Lung (tissue), 12 donors: ENCODE measurements around the gene HIKESHI. TPM values are rescaled to one million over a fixed set of nuclear protein-coding genes. Genes with fewer than 3 reads are reported as not detected.

Experiments used
- ATAC-seq: fragments of 200-7000 bp; cut with Tn5 transposase; one replicate; pipeline ENCODE4 v1.9.1; 2020; ENCODE audit warnings: moderate number of reproducible peaks; ENCODE audit not compliant: insufficient read depth, low FRiP score
- DNase-seq, 3 donors: peaks; one replicate each; pipeline ENCODE4 v3.0.0-alpha.2; 2013 to 2017
- H3K27ac ChIP-seq, 2 donors: one replicate each; pipeline ENCODE4 v1.5.1; 2013; ENCODE audit warnings: mild to moderate bottlenecking in 2 of 2, moderate library complexity in 2 of 2, control low read depth in 1 of 2, inconsistent platforms in 1 of 2, low read depth in 1 of 2, low read length in 1 of 2
- H3K27me3 ChIP-seq, 3 donors: one replicate each; pipeline ENCODE4 v1.5.1; 2013; ENCODE audit warnings: low read length in 2 of 3; ENCODE audit not compliant: control insufficient read depth in 3 of 3, insufficient read depth in 3 of 3
- H3K36me3 ChIP-seq, 4 donors: one replicate each; pipeline ENCODE4 v1.5.1; 2013; ENCODE audit warnings: low read length in 4 of 4, mild to moderate bottlenecking in 1 of 4, moderate library complexity in 1 of 4; ENCODE audit not compliant: control insufficient read depth in 4 of 4, insufficient read depth in 4 of 4
- H3K4me1 ChIP-seq, 5 donors: one replicate each; pipeline ENCODE4 v1.5.1; 2013; ENCODE audit warnings: low read length in 5 of 5, mild to moderate bottlenecking in 2 of 5, moderate library complexity in 1 of 5; ENCODE audit not compliant: control insufficient read depth in 5 of 5, insufficient read depth in 5 of 5
- H3K4me3 ChIP-seq: one replicate; pipeline ENCODE4 v1.5.1; 2013; ENCODE audit warnings: mild to moderate bottlenecking, control low read depth, moderate library complexity
- H3K9ac ChIP-seq, 2 donors: one replicate each; pipeline ENCODE4 v1.5.1; 2013; ENCODE audit warnings: low read length in 2 of 2, control low read depth in 1 of 2; ENCODE audit not compliant: insufficient read depth in 1 of 2
- H3K9me3 ChIP-seq, 4 donors: one replicate each; pipeline ENCODE4 v1.5.1; 2013; ENCODE audit warnings: low read length in 3 of 4, mild to moderate bottlenecking in 1 of 4, moderate library complexity in 1 of 4; ENCODE audit not compliant: control insufficient read depth in 4 of 4, insufficient read depth in 3 of 4
- CTCF ChIP-seq: IDR thresholded peaks from 2 replicates; pipeline ENCODE4 v1.5.1; 2012; ENCODE audit warnings: mild to moderate bottlenecking; ENCODE audit errors: control extremely low read depth, extremely low read depth
- WGBS, 2 donors: extraction: QIAGEN DNeasy Blood & Tissue Kit; methylation state at CpG; one replicate each; pipeline ENCODE4 v1.1.7; 2013; 5-methylcytosine and 5-hydroxymethylcytosine counted together
- polyA plus RNA-seq, 2 donors: library from polyadenylated mRNA; stranded (reverse); fragments of 200-250 nt; gene quantifications; one replicate each; pipeline ENCODE4 v1.2.1, GENCODE V29; 2013
- total RNA-seq, 2 donors: library from RNA; depleted of rRNA in 1 of 2; stranded (reverse); fragments of >200 nt in 1 of 2; gene quantifications; one replicate each; pipeline ENCODE4 v1.2.1, GENCODE V29; 2014 to 2021
- donor health status: control.
- donor health status: control.
- donor health status: Bipolar disorder and iron deficiency.
- donor health status: healthy.
- donor health status: DM: yes; HTN: yes; CAD: no.

HIKESHI gene
- total and polyA plus RNA-seq, 4 donors: 27.0 to 37.1 (median 32.6) TPM

GRCh38 chr11:86370171-86370570 is 68.1 kb downstream of the HIKESHI start:
- WGBS, 2 donors: 83 to 84% methylated on average over 4 of the region's 4 CpGs
- TF ChIP-seq CTCF: no peak
- H3K9me3 ChIP-seq: peaks cover 0 to 2% (median 0%) of the 10 kb centered on the region in 4 donors

GRCh38 chr11:86370922-86371594 is 69.0 kb downstream of the HIKESHI start:
- TF ChIP-seq CTCF: no peak
- Histone ChIP-seq H3K9me3 (peaks cover 0 to 2% (median 0%) of the 10 kb centered on the region in 4 donors), H3K27ac (no peak overlapping the region), H3K27me3 (no peaks in the 10 kb centered on the region), H3K9ac (no peak overlapping the region), H3K4me1 (peaks cover 0 to 5% (median 0%) of the 10 kb centered on the region in 5 donors), H3K36me3 (no peaks in the 10 kb centered on the region), H3K4me3 (no peak overlapping the region)
- 62 to 64% methylated on average over 6 of the region's 6 CpGs for WGBS, 2 donors
- DNase-seq: peak in 1 of 3 donors; percentile 32
- ATAC-seq: no peak

More at GRCh38 chr11:86370171-86370570, 68.1 kb downstream of the HIKESHI start:
- Histone ChIP-seq H3K9ac (no peak overlapping the region), H3K27ac (no peak overlapping the region), H3K36me3 (no peaks in the 10 kb centered on the region), H3K4me3 (no peak overlapping the region), H3K4me1 (peaks cover 0 to 5% (median 0%) of the 10 kb centered on the region in 5 donors), H3K27me3 (no peaks in the 10 kb centered on the region)
- ATAC-seq: no peak
- DNase-seq: no peak

- TF ChIP-seq CTCF: no peak
- H3K27me3 ChIP-seq: no peaks in the 10 kb centered on the region
- peaks cover 0 to 3% (median 1%) of the 10 kb centered on the region in 4 donors for H3K9me3 ChIP-seq
- 97 to 98% methylated on average over 1 of the region's 1 CpG for WGBS, 2 donors
- H3K4me1 ChIP-seq: peaks cover 0 to 5% (median 0%) of the 10 kb centered on the region in 5 donors
- H3K4me3 ChIP-seq: no peak overlapping the region
- no peak for DNase-seq
- no peak overlapping the region for H3K9ac ChIP-seq
- H3K36me3 ChIP-seq: no peaks in the 10 kb centered on the region
- no peak overlapping the region for H3K27ac ChIP-seq
- ATAC-seq: no peak
Observed at GRCh38 chr11:86372041-86372440, 70.0 kb downstream of the HIKESHI start.
